ENCODE results near the gene ZNF280D.

The ZNF280D gene

GRCh38 chr15:56677271-56677670 lies 56.0 kb downstream of the ZNF280D start:
- no peak overlapping the region for H3K4me3 ChIP-seq (ENCODE audit: control insufficient read depth, low read depth, low read length)
- TF ChIP-seq CTCF (conservative IDR thresholded peaks at IDR 0.05; ENCODE audit: control insufficient read depth, insufficient read depth, low read depth, low read length), result no peak
- no peak for DNase-seq (ENCODE audit: low read depth)

- DNase-seq (ENCODE audit: low read depth), result no peak
- TF ChIP-seq CTCF (conservative IDR thresholded peaks at IDR 0.05; ENCODE audit: control insufficient read depth, insufficient read depth, low read depth, low read length), result no peak
- no peak overlapping the region for H3K4me3 ChIP-seq (ENCODE audit: control insufficient read depth, low read depth, low read length)
These were observed 57.4 kb downstream of the ZNF280D start for GRCh38 chr15:56675930-56676329.

- H3K4me3 ChIP-seq (ENCODE audit: control insufficient read depth, low read depth, low read length), result no peak overlapping the region
- TF ChIP-seq CTCF (conservative IDR thresholded peaks at IDR 0.05; ENCODE audit: control insufficient read depth, insufficient read depth, low read depth, low read length), result no peak
- DNase-seq (ENCODE audit: low read depth), result no peak
These were observed 58.5 kb downstream of the ZNF280D start for GRCh38 chr15:56674857-56675256.

DNA sequence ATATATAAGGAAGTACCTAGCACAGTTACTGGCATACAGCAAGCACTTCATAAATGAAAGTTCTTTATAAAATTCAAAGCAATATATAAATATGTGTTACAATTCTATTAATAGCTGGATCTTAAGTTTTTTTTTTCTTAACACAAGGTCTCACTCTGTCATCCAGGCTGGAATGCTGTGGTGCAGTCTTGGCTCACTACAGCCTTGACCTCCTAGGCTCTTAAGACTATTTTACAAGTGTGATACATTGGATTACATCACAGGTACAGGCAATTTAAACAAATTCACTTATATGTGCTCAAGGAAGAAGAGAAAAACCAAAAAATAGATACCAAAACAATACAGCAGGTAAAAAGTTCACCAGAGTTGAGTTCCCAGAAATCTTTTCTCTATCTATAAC lies 60.6 kb downstream of the ZNF280D start:
- no peak for TF ChIP-seq CTCF (conservative IDR thresholded peaks at IDR 0.05; ENCODE audit: control insufficient read depth, insufficient read depth, low read depth, low read length)
- no peak overlapping the region for H3K4me3 ChIP-seq (ENCODE audit: control insufficient read depth, low read depth, low read length)
- DNase-seq (ENCODE audit: low read depth), result peak; percentile 39

- H3K4me3 ChIP-seq (ENCODE audit: control insufficient read depth, low read depth, low read length), result no peak overlapping the region
- DNase-seq (ENCODE audit: low read depth), result no peak
- no peak for TF ChIP-seq CTCF (conservative IDR thresholded peaks at IDR 0.05; ENCODE audit: control insufficient read depth, insufficient read depth, low read depth, low read length)
These were observed 65.8 kb downstream of the ZNF280D start for GRCh38 chr15:56667517-56667916.

- H3K4me3 ChIP-seq (ENCODE audit: control insufficient read depth, low read depth, low read length), result no peak overlapping the region
- no peak for TF ChIP-seq CTCF (conservative IDR thresholded peaks at IDR 0.05; ENCODE audit: control insufficient read depth, insufficient read depth, low read depth, low read length)
- no peak for DNase-seq (ENCODE audit: low read depth)
These were observed 72.4 kb downstream of the ZNF280D start for GRCh38 chr15:56660943-56661342.

GRCh38 chr15:56659197-56659596 lies 74.1 kb downstream of the ZNF280D start:
- no peak overlapping the region for H3K4me3 ChIP-seq (ENCODE audit: control insufficient read depth, low read depth, low read length)
- no peak for DNase-seq (ENCODE audit: low read depth)
- TF ChIP-seq CTCF (conservative IDR thresholded peaks at IDR 0.05; ENCODE audit: control insufficient read depth, insufficient read depth, low read depth, low read length), result no peak
